Measurements from ENCODE around the gene KRTAP5-4.
"Not testable (repeated sequence)": the region's sequence is repeated elsewhere in the genome, so short reads cannot be mapped to it uniquely, and the experiment has no call there.

The KRTAP5-4 gene

DNA sequence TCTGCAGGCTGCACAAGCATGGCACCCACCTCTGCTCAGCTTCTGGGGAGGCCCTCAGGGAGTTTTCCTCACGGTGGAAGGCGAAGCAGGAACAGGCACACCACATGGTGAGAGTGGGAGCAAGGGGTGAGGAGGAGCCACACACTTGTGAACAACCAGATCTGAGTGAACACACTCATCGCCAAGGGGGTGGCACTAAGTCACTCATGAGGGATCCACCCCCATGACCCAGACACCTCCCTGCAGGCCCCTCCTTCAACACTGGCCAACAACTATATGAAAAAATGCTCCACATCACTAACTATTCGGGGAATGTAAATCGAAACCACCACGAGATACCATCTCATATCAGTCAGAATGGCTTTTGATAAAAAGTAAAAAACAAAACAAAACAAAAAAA, 23.1 kb downstream of the KRTAP5-4 start:
- TF ChIP-seq CTCF (IDR thresholded peaks at IDR 0.05; ENCODE audit: control extremely low read depth, extremely low read depth, low read depth, missing control alignments): no peak
- CTCF ChIA-PET: interaction anchor here (1.4 to 4.2 kb wide), 2 partner anchors 24 to 40 kb away, joined by 4 to 27 read pairs; no protein-coding TSS in a partner anchor
- no peak for DNase-seq (ENCODE audit: extremely low spot score)
- POLR2A ChIA-PET: no interaction called here

DNA sequence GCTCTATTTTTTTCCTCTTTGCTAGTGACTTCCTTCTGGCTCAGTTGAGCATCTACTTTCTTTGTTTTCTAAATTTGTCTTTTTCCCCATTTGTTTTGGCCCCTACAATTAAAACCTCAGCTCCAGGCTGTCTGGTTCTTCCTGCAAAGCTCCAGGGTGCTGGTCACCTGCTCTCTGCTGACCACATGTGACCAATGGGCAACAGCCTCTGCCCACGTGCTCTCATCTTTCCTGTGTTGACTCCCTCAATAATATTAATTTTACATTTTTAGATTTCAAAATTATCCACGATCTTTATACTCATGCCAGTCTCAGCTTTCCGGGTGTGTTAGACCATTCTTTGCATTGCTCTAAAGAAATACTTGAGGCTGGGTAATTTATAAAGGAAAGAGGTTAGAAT, 23.5 kb downstream of the KRTAP5-4 start:
- POLR2A ChIA-PET; DNase-seq (ENCODE audit: extremely low spot score): not testable (repeated sequence)
- CTCF ChIA-PET: interaction anchor here (0.7 to 4.2 kb wide), 3 partner anchors 24 to 49 kb away, joined by 3 to 27 read pairs (median 4); no protein-coding TSS in a partner anchor

- no peak for TF ChIP-seq CTCF (IDR thresholded peaks at IDR 0.05; ENCODE audit: control extremely low read depth, extremely low read depth, low read depth, missing control alignments)
- ChIA-PET POLR2A (no interaction called here), CTCF (interaction anchor here (0.7 to 4.2 kb wide), 4 partner anchors 19 to 48 kb away, joined by 3 to 27 read pairs (median 10); no protein-coding TSS in a partner anchor)
- DNase-seq (ENCODE audit: extremely low spot score): no peak
Measured at GRCh38 chr11:1597994-1598380, 24.0 kb downstream of the KRTAP5-4 start, which contains the start of gene KRTAP5-2. KRTAP5-2 (minus strand) TSS chr11:1598294; CDS start chr11:1598250, 44 bp downstream.

DNA sequence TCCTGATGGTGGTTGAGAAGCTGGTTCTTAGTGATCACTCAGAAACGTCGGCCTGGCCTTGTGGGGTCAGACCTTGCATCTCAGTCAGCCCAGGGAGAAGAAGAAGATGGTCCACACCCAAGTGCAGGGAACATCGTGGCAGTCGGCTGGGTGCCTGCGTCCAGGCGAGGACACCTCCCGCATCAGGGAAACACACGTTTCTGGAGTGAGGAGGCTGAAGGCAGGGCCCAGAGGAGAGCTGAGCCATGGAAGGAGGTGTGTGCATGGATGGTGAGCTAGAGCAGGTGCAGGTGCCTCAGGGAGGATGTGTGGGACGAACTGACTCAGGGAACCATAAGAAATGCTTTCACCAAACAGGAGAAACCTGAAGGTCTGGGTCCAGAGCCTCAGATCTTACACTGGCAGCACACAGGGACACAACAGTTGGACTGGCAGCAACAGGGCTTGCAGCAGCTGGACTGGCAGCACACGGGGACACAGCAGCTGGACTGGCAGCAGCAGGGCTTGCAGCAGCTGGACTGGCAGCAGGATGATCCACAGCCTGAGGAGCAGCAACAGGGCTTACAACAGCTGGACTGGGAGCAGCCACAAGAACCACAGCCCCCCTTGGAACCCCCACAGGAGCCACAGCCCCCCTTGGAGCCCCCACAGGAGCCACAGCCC, 24.5 kb downstream of the KRTAP5-4 start:
- no peak for TF ChIP-seq CTCF (IDR thresholded peaks at IDR 0.05; ENCODE audit: control extremely low read depth, extremely low read depth, low read depth, missing control alignments)
- ChIA-PET CTCF (interaction anchor here (1.4 to 4.2 kb wide), 5 partner anchors 8 to 41 kb away, joined by 3 to 27 read pairs (median 5); no protein-coding TSS in a partner anchor), POLR2A (no interaction called here)
- DNase-seq (ENCODE audit: extremely low spot score): no peak

DNA sequence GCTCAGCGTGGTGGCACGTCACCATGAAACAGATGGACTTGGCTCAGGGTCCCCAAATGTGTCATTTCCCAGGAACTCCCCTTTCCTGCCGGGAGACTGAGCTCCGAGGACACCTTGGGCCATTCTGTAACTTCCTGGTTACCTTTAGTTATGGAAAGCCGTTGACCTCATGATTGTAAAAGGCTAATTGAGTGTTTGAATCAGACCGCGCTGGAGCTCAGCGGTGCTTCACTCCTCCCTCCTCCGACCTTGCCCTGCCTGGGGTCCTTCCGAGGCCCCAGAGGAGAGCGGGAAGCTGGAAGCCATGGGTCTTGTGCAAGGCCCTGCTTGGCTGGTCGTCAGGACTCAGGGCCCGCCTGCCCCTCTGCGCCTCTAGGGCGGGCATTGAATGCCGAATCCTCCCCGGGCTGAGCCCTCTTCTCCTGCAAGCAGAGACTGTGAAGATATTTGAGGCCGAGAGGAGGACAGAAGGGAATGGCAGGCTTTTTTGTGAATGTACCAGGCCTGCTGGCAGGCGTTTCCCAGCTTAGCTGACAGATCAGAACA, 25.3 kb downstream of the KRTAP5-4 start:
- POLR2A ChIA-PET; DNase-seq (ENCODE audit: extremely low spot score): not testable (repeated sequence)
- CTCF ChIA-PET: interaction anchor here (1.1 to 4.2 kb wide), 5 partner anchors 9 to 22 kb away, joined by 3 to 27 read pairs (median 5); no protein-coding TSS in a partner anchor

GRCh38 chr11:1595994-1596575, 25.9 kb downstream of the KRTAP5-4 start:
- DNase-seq (ENCODE audit: extremely low spot score); POLR2A ChIA-PET: not testable (repeated sequence)
- CTCF ChIA-PET: interaction anchor here (0.7 to 4.2 kb wide), 8 partner anchors 10 to 187 kb away, joined by 3 to 27 read pairs (median 4); no protein-coding TSS in a partner anchor

GRCh38 chr11:1592628-1593027, 29.3 kb downstream of the KRTAP5-4 start:
- ChIA-PET CTCF (interaction anchor here (5.4 kb wide), 1 partner anchor 19 kb away, joined by 38 read pairs; no protein-coding TSS in a partner anchor), POLR2A (no interaction called here)
- no peak for TF ChIP-seq CTCF (IDR thresholded peaks at IDR 0.05; ENCODE audit: control extremely low read depth, extremely low read depth, low read depth, missing control alignments)
- no peak for DNase-seq (ENCODE audit: extremely low spot score)

- TF ChIP-seq CTCF (IDR thresholded peaks at IDR 0.05; ENCODE audit: control extremely low read depth, extremely low read depth, low read depth, missing control alignments): no peak
- no peak for DNase-seq (ENCODE audit: extremely low spot score)
- ChIA-PET POLR2A (no interaction called here), CTCF (interaction anchor here (0.7 to 5.4 kb wide), 2 partner anchors 16 to 104 kb away, joined by 3 to 38 read pairs; no protein-coding TSS in a partner anchor)
Measured at GRCh38 chr11:1589996-1590395, 31.9 kb downstream of the KRTAP5-4 start.

DNA sequence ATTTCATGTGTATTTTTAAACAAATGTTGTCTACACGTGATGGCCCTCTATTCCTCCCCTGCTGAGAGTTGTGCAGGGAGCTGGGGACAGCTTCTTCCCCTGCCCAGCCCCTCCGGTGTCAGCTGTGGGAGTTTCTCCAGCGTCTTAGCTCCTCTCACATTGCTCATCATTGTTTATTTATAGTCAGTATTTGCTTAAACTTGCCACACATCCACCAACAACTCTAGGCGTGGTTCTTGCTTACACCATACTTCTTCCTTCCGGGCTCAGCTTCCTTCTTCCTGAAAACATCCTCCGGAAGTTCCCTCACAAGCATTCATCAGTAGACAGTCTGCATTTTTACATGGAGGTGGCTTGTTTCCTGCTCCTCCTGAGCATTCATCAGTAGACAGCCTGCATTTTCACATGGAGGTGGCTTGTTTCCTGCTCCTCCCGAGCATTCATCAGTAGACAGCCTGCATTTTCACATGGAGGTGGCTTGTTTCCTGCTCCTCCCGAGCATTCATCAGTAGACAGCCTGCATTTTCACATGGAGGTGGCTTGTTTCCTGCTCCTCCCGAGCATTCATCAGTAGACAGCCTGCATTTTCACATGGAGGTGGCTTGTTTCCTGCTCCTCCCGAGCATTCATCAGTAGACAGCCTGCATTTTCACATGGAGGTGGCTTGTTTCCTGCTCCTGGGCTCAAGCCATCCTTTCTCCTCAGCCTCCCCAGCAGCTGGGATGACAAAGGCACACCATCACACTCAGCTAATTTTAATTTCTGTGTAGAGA, 32.6 kb downstream of the KRTAP5-4 start:
- POLR2A ChIA-PET; DNase-seq (ENCODE audit: extremely low spot score): not testable (repeated sequence)
- CTCF ChIA-PET: interaction anchor here (1.4 to 5.4 kb wide), 2 partner anchors 15 to 16 kb away, joined by 3 to 38 read pairs; no protein-coding TSS in a partner anchor
